ENCODE measurements around the gene TIMD4.

DNA sequence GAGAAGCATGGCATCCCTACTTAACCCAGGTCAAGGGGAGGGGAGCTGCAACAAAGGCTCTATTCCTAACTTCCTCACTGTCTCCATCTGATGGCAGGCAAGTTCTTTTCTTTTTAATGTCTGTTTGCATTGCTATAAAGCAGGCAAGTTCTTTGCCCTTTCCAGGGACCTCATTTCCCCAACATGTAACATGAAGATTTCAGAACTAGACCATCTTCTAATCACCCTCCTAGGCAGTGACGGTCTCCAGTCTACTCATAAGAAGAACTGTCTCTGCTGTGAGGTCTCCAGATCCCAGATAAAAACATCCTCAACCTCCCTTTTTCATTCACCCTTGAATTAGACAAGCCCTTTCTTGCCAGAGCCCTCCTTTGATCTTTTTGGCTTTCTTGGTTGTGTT is 70.8 kb downstream of the TIMD4 start:
- TF ChIP-seq FOXA1 (IDR thresholded peaks at IDR 0.05) (no peak), BHLHE40 (IDR thresholded peaks at IDR 0.05; ENCODE audit: borderline replicate concordance) (no peak), FOXK2 (IDR thresholded peaks at IDR 0.05) (no peak), SP1 (IDR thresholded peaks at IDR 0.05) (no peak), LEF1 (IDR thresholded peaks at IDR 0.05; ENCODE audit: borderline replicate concordance) (no peak), ZNF384 (IDR thresholded peaks at IDR 0.05) (no peak), FOXM1 (IDR thresholded peaks at IDR 0.05; ENCODE audit: borderline replicate concordance) (no peak), HDGF (IDR thresholded peaks at IDR 0.05; ENCODE audit: borderline replicate concordance) (no peak), TARDBP (IDR thresholded peaks at IDR 0.05) (no peak), NFRKB (IDR thresholded peaks at IDR 0.05) (no peak), ARNT (IDR thresholded peaks at IDR 0.05) (no peak), SUZ12 (IDR thresholded peaks at IDR 0.05) (no peak)
